Uterus (tissue), 2 donors: ENCODE measurements around the gene PLA2G4E.

Source experiments
- CTCF ChIP-seq, 4 experiments: fragments of 200-600 bp in 2 of 4; fragments of 450-650 bp in 2 of 4; sonication (generic) in 2 of 4; IDR thresholded peaks; one replicate each; pipeline ENCODE4 v1.5.1; 2016 to 2019; ENCODE audit warnings: antibody characterized with exemption in 4 of 4, mild to moderate bottlenecking in 2 of 4, moderate library complexity in 1 of 4
- POLR2A ChIP-seq, 2 donors: fragments of 450-650 bp; IDR thresholded peaks; one replicate each; pipeline ENCODE4 v1.6.1; 2016; ENCODE audit warnings: antibody characterized with exemption in 2 of 2, mild to moderate bottlenecking in 1 of 2, moderate library complexity in 1 of 2

DNA sequence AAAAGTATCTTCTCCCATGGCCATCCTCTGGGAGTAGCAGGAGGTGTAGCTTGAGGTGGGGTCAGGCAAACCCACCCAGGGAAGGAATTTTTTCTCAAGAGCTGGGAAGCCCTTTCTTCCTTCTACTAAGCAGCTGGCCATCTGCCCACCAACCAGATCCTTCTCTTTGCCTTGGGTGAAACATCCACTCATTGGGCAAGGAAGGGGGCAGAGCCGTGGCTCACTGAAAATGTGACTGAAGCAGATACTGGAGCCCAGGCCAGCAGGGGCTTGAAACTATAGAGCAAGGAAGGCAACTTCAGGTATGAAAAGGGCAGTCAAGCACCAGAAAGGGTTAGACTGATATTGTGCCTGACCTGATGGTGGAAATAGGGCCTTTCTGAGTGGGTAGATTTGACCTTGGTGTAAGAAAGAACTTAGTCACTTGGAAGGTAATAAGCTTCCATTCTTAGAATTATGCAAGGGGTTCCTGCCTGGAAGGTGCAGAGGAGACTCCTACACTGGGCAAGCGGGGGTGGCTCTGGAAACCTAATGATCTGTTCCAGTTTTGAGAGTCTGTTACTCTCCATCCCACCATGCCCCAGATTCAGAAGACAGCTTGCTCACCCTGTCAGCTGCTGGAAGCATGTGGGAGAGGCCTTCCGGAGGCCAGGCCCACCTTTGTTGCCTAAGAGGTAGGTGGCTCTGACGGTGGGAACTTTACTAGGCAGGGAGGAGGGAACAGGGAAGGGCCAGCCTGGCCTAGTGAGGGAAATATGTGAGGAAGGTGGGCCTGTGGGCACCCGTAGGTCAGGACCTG lies 22.0 kb upstream of the PLA2G4E start:
- TF ChIP-seq CTCF (IDR thresholded peaks at IDR 0.05) = no peak
- TF ChIP-seq POLR2A (IDR thresholded peaks at IDR 0.05) = no peak
